ENCODE measurements around the gene ZDHHC14.

The ZDHHC14 gene

GRCh38 chr6:157528931-157529653 is 148.1 kb downstream of the ZDHHC14 start:
- in situ Hi-C loops (cut with HindIII; ENCODE audit: low sequenced_read_pairs) = loop anchor here (10.0 kb wide), 1 partner anchor 336 kb away; no protein-coding TSS in a partner anchor

- in situ Hi-C loops (cut with HindIII; ENCODE audit: low sequenced_read_pairs) = loop anchor here (10.0 kb wide), 1 partner anchor 335 kb away; no protein-coding TSS in a partner anchor
Measured at GRCh38 chr6:157529654-157530039, 148.7 kb downstream of the ZDHHC14 start.

- in situ Hi-C loops (cut with HindIII; ENCODE audit: low sequenced_read_pairs) = no loop called here
Measured at GRCh38 chr6:157530126-157530525, 149.1 kb downstream of the ZDHHC14 start.

- in situ Hi-C loops (cut with HindIII; ENCODE audit: low sequenced_read_pairs) = no loop called here
Measured at GRCh38 chr6:157530724-157531168, 149.8 kb downstream of the ZDHHC14 start.

- in situ Hi-C loops (cut with HindIII; ENCODE audit: low sequenced_read_pairs) = no loop called here
Measured at GRCh38 chr6:157531169-157531985, 150.4 kb downstream of the ZDHHC14 start.

- in situ Hi-C loops (cut with HindIII; ENCODE audit: low sequenced_read_pairs) = no loop called here
Measured at GRCh38 chr6:157531986-157532365, 151.0 kb downstream of the ZDHHC14 start.

- in situ Hi-C loops (cut with HindIII; ENCODE audit: low sequenced_read_pairs) = no loop called here
Measured at GRCh38 chr6:157533048-157533871, 152.3 kb downstream of the ZDHHC14 start.

GRCh38 chr6:157534134-157534871 is 153.3 kb downstream of the ZDHHC14 start:
- in situ Hi-C loops (cut with HindIII; ENCODE audit: low sequenced_read_pairs) = no loop called here

- in situ Hi-C loops (cut with HindIII; ENCODE audit: low sequenced_read_pairs) = no loop called here
Measured at GRCh38 chr6:157534977-157535339, 154.0 kb downstream of the ZDHHC14 start.

GRCh38 chr6:157535340-157536222 is 154.6 kb downstream of the ZDHHC14 start:
- in situ Hi-C loops (cut with HindIII; ENCODE audit: low sequenced_read_pairs) = no loop called here

GRCh38 chr6:157536223-157536545 is 155.2 kb downstream of the ZDHHC14 start:
- in situ Hi-C loops (cut with HindIII; ENCODE audit: low sequenced_read_pairs) = no loop called here

- in situ Hi-C loops (cut with HindIII; ENCODE audit: low sequenced_read_pairs) = no loop called here
Measured at GRCh38 chr6:157537556-157537955, 156.6 kb downstream of the ZDHHC14 start.

GRCh38 chr6:157538168-157538567 is 157.2 kb downstream of the ZDHHC14 start:
- in situ Hi-C loops (cut with HindIII; ENCODE audit: low sequenced_read_pairs) = no loop called here

GRCh38 chr6:157538698-157539097 is 157.7 kb downstream of the ZDHHC14 start:
- in situ Hi-C loops (cut with HindIII; ENCODE audit: low sequenced_read_pairs) = no loop called here

GRCh38 chr6:157539421-157539822 is 158.4 kb downstream of the ZDHHC14 start:
- in situ Hi-C loops (cut with HindIII; ENCODE audit: low sequenced_read_pairs) = no loop called here

- in situ Hi-C loops (cut with HindIII; ENCODE audit: low sequenced_read_pairs) = no loop called here
Measured at GRCh38 chr6:157539900-157540752, 159.1 kb downstream of the ZDHHC14 start.

- in situ Hi-C loops (cut with HindIII; ENCODE audit: low sequenced_read_pairs) = no loop called here
Measured at GRCh38 chr6:157541618-157542413, 160.8 kb downstream of the ZDHHC14 start.
